GM19193 (cell line): ENCODE data around the gene ARHGEF40.

ENCODE experiments used
- POLR2A ChIP-seq: IDR thresholded peaks from 4 replicates; pipeline ENCODE4 v1.6.1; 2011; ENCODE audit not compliant: insufficient read depth, insufficient read length; ENCODE audit errors: extremely low read depth

The ARHGEF40 gene

GRCh38 chr14:21103411-21103709 is 33.3 kb downstream of the ARHGEF40 start:
- TF ChIP-seq POLR2A, result no peak

- peak; percentile 90 for TF ChIP-seq POLR2A
Measured at GRCh38 chr14:21103710-21104447, 33.8 kb downstream of the ARHGEF40 start.

GRCh38 chr14:21104448-21105060 is 34.5 kb downstream of the ARHGEF40 start:
- no peak for TF ChIP-seq POLR2A

GRCh38 chr14:21105095-21105494 is 35.0 kb downstream of the ARHGEF40 start:
- no peak for TF ChIP-seq POLR2A

- no peak for TF ChIP-seq POLR2A
Measured at GRCh38 chr14:21106176-21106497, 36.0 kb downstream of the ARHGEF40 start.

- no peak for TF ChIP-seq POLR2A
Measured at GRCh38 chr14:21106498-21107282, 36.6 kb downstream of the ARHGEF40 start.

DNA sequence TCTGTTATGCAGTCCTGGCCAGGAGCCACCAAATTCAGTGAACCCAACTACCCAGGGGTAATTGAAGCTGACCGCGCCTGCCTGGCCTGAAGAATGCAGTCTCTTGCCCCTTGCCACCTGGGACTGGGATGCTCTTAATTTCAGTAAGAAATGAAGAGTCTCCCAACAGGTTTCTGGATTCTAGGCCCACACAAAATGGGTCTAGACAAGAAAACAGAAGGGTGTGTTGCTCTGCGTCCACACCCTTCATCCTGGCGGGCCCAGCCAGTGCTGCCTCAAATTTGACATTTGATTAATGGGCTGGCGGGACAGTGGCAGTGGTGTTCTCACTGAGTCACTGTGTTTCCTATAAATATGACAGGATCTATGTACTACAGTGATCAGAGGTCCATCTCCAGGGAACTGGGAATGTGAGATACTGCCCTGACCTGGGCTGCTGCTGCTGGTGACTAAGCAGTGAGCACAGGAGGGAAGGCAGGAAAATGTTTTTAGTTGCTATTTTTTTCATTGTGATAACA is 37.2 kb downstream of the ARHGEF40 start:
- no peak for TF ChIP-seq POLR2A

GRCh38 chr14:21108791-21109190 is 38.7 kb downstream of the ARHGEF40 start:
- TF ChIP-seq POLR2A, result no peak

DNA sequence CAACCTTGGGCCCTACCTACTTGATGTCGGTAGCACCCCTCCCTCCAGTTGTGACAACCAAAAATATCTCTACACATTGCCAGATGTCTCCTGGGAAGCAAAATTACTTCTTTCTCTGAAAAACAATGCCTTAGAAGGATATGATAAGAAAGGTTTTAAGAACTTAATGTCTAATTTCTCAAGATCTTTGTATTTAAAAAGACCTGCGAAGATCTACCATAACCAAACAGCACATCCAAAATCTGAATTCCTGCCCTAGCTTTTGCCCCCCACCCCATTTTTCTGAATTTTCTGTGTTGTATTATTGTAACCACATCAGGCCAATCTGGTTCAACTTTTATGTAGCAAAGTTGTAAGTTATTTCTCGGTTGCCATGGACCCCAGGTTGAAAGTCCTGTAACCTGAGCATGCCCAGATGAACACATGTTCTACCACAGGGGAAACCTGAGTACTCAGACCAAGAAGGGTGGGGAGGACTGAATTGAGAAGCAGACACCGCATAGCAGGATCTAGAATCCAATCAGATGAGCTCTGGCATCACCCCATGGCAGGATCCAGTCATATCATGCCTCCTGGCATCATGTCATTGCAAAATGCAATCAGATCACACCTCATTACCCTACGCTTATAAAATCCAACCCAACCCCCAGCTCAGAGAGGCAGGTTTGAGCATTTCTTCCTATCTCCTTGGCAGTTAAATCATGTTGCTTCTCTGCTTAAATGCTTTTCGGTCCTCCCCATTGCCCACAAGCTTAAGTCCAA is 39.5 kb downstream of the ARHGEF40 start:
- TF ChIP-seq POLR2A, result no peak

- no peak for TF ChIP-seq POLR2A
Measured at GRCh38 chr14:21112255-21112654, 42.2 kb downstream of the ARHGEF40 start.

DNA sequence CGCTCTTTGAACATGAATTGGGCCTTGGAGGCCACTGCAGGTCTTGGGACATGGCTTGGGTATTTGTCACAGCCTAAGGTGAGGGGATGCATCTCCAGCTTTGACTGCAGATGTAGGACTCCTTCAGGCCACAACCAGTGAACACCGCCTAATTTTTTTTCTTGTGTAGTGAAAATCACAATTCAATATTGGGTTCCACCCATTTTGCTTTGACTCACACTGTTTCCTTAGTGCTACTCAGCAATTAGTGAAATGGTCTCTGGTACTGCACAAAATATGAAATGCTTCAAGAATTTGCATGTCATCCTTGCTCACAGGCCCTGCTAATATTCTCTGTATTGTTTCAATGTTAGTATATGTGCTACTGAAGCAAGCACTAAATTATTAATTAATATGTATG is 43.3 kb downstream of the ARHGEF40 start:
- no peak for TF ChIP-seq POLR2A

GRCh38 chr14:21118933-21119332 is 48.8 kb downstream of the ARHGEF40 start:
- no peak for TF ChIP-seq POLR2A

- TF ChIP-seq POLR2A, result no peak
Measured at GRCh38 chr14:21120686-21121085, 50.6 kb downstream of the ARHGEF40 start.

- no peak for TF ChIP-seq POLR2A
Measured at GRCh38 chr14:21121122-21121521, 51.0 kb downstream of the ARHGEF40 start.

- TF ChIP-seq POLR2A, result no peak
Measured at GRCh38 chr14:21123429-21123828, 53.3 kb downstream of the ARHGEF40 start.

GRCh38 chr14:21133901-21134300 is 63.8 kb downstream of the ARHGEF40 start:
- TF ChIP-seq POLR2A, result no peak

GRCh38 chr14:21136024-21136423 is 65.9 kb downstream of the ARHGEF40 start:
- no peak for TF ChIP-seq POLR2A
